Sigmoid colon (tissue), 4 donors: Measurements from ENCODE around the gene OLFM1.

Experiments used
- CTCF ChIP-seq, 4 experiments: fragments of 450-650 bp in 3 of 4; fragments of 200-600 bp in 1 of 4; IDR thresholded peaks; one replicate each; pipeline ENCODE4 v1.5.1; 2016 to 2019; ENCODE audit warnings: antibody characterized with exemption in 4 of 4, mild to moderate bottlenecking in 3 of 4, moderate library complexity in 2 of 4
- POLR2A ChIP-seq, 2 donors: fragments of 450-650 bp; IDR thresholded peaks; one replicate each; pipeline ENCODE4 v1.6.1; 2016; ENCODE audit warnings: antibody characterized with exemption in 2 of 2, mild to moderate bottlenecking in 2 of 2, moderate library complexity in 2 of 2
- POLR2AphosphoS5 ChIP-seq, 4 donors: sonication (generic); formaldehyde crosslinking; IDR thresholded peaks; one replicate each; pipeline ENCODE4 v1.6.1; 2017; ENCODE audit warnings: antibody characterized with exemption in 4 of 4

- TF ChIP-seq POLR2A (IDR thresholded peaks at IDR 0.05) (no peak), CTCF (IDR thresholded peaks at IDR 0.05) (no peak), POLR2AphosphoS5 (IDR thresholded peaks at IDR 0.05) (no peak)
Observed at GRCh38 chr9:135067096-135067710, 20.3 kb upstream of the OLFM1 start.
